ENCODE measurements around the gene CFB.

Gene CFB

DNA sequence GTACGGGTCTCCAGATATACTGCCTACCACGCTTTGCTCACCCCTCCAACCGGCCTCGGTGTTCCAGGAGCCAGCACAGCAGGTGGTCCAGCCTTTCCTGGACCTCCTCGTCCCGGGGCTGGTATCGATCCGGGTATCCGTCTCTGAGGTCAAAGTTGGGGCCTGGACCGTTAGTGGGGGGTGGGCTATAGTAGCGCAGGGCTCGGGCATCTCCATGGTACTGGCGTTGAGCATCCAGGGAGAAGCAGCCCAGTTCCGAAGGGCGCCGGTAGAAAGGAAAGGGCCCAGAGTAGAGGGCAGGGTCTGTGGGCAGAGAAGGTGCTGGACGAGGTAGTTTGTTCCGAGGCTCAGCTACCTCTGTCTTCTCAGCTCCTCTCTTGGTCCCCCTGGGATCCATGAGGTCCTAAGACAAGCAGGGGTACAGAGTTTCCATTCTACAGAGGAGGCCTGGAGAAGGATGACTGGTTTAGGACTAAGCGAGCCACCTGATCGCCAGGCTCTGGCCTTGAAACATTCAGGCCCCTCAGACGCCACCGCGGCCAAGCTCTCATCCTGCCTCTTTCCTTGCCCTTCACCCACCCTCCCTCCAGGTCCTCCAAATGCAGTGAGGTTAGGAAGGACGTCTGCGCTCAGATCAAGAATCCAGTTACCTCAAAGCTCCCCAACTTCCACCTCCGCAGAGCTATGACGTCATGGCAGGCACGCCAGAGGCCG, 25.5 kb downstream of the CFB start:
- TF ChIP-seq TCF12 (IDR thresholded peaks at IDR 0.05; ENCODE audit: low read depth): no peak
- no peak for TF ChIP-seq TEAD4 (IDR thresholded peaks at IDR 0.05)
- TF ChIP-seq YY1 (IDR thresholded peaks at IDR 0.05; ENCODE audit: low read depth): no peak
- no peak for TF ChIP-seq RAD21 (IDR thresholded peaks at IDR 0.05; ENCODE audit: low read depth)
- TF ChIP-seq EGR1 (IDR thresholded peaks at IDR 0.05): no peak
- no peak for TF ChIP-seq CEBPB (IDR thresholded peaks at IDR 0.05)
- TF ChIP-seq TAF1 (IDR thresholded peaks at IDR 0.05; ENCODE audit: low read depth): no peak
- TF ChIP-seq, protein P1, sequence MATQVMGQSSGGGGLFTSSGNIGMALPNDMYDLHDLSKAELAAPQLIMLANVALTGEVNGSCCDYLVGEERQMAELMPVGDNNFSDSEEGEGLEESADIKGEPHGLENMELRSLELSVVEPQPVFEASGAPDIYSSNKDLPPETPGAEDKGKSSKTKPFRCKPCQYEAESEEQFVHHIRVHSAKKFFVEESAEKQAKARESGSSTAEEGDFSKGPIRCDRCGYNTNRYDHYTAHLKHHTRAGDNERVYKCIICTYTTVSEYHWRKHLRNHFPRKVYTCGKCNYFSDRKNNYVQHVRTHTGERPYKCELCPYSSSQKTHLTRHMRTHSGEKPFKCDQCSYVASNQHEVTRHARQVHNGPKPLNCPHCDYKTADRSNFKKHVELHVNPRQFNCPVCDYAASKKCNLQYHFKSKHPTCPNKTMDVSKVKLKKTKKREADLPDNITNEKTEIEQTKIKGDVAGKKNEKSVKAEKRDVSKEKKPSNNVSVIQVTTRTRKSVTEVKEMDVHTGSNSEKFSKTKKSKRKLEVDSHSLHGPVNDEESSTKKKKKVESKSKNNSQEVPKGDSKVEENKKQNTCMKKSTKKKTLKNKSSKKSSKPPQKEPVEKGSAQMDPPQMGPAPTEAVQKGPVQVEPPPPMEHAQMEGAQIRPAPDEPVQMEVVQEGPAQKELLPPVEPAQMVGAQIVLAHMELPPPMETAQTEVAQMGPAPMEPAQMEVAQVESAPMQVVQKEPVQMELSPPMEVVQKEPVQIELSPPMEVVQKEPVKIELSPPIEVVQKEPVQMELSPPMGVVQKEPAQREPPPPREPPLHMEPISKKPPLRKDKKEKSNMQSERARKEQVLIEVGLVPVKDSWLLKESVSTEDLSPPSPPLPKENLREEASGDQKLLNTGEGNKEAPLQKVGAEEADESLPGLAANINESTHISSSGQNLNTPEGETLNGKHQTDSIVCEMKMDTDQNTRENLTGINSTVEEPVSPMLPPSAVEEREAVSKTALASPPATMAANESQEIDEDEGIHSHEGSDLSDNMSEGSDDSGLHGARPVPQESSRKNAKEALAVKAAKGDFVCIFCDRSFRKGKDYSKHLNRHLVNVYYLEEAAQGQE (IDR thresholded peaks at IDR 0.05; ENCODE audit: low read depth): no peak
- TF ChIP-seq, protein P2, sequence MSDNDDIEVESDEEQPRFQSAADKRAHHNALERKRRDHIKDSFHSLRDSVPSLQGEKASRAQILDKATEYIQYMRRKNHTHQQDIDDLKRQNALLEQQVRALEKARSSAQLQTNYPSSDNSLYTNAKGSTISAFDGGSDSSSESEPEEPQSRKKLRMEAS (IDR thresholded peaks at IDR 0.05): no peak
- no peak for TF ChIP-seq NFIC (IDR thresholded peaks at IDR 0.05)
- TF ChIP-seq, protein P3, sequence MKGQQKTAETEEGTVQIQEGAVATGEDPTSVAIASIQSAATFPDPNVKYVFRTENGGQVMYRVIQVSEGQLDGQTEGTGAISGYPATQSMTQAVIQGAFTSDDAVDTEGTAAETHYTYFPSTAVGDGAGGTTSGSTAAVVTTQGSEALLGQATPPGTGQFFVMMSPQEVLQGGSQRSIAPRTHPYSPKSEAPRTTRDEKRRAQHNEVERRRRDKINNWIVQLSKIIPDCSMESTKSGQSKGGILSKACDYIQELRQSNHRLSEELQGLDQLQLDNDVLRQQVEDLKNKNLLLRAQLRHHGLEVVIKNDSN (IDR thresholded peaks at IDR 0.05): no peak
- no peak for TF ChIP-seq ZBTB7A (IDR thresholded peaks at IDR 0.05; ENCODE audit: low read depth)

DNA sequence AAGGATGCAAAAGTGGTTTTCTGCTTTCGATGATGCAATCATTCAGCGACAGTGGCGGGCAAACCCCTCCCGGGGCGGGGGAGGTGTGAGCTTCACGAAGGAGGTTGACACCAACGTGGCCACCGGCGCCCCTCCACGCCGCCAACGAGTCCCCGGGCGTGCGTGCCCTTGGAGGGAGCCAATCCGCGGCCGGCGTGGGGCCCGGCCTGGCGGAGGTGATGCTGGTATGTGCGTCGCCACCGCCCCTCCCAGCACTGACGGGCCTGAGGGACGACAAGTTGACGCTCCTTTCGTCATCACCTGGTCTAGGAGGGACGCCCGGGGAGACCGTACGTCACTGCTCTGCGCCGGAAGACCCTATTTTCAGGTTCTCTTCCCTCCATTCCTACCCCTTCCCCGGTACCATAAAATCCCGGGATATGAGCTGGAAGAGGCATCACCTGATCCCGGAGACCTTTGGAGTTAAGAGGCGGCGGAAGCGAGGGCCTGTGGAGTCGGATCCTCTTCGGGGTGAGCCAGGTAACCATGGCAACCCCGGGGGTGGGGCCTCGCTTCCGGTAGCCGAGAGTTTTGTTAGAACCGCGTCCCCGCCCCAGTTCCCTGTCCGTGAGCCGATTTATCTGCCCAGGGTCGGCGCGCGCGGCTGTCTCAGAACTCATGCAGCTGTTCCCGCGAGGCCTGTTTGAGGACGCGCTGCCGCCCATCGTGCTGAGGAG, 26.3 kb downstream of the CFB start, which contains the start of gene DXO:
TSS of gene DXO (minus strand) at position 146 of the 716 bp plus-strand sequence. CDS start 463 bp downstream, outside the sequence.
- TF ChIP-seq TAF1 (IDR thresholded peaks at IDR 0.05; ENCODE audit: low read depth): no peak; the same call in 1 of the 2 replicates
- peak; percentile 34 for TF ChIP-seq EGR1 (IDR thresholded peaks at IDR 0.05)
- peak; percentile 25; the same call in 1 of the 2 replicates for TF ChIP-seq YY1 (IDR thresholded peaks at IDR 0.05; ENCODE audit: low read depth)
- peak; percentile 98 for TF ChIP-seq CREB1 (IDR thresholded peaks at IDR 0.05; ENCODE audit: low read depth)
- TF ChIP-seq ZBTB7A (IDR thresholded peaks at IDR 0.05; ENCODE audit: low read depth): no peak
- TF ChIP-seq, protein P3 (IDR thresholded peaks at IDR 0.05): peak; percentile 40; the same call in 1 of the 2 replicates
- peak; percentile 79 for TF ChIP-seq TEAD4 (IDR thresholded peaks at IDR 0.05)
- TF ChIP-seq TCF12 (IDR thresholded peaks at IDR 0.05; ENCODE audit: low read depth): peak; percentile 51
- peak; percentile 75 for TF ChIP-seq CEBPB (IDR thresholded peaks at IDR 0.05)
- TF ChIP-seq, protein P2 (IDR thresholded peaks at IDR 0.05): peak; percentile 88
- TF ChIP-seq NFIC (IDR thresholded peaks at IDR 0.05): 0 out of 2 replicates have a peak, but pooled peaks have one; percentile 4
- no peak for TF ChIP-seq RAD21 (IDR thresholded peaks at IDR 0.05; ENCODE audit: low read depth)

DNA sequence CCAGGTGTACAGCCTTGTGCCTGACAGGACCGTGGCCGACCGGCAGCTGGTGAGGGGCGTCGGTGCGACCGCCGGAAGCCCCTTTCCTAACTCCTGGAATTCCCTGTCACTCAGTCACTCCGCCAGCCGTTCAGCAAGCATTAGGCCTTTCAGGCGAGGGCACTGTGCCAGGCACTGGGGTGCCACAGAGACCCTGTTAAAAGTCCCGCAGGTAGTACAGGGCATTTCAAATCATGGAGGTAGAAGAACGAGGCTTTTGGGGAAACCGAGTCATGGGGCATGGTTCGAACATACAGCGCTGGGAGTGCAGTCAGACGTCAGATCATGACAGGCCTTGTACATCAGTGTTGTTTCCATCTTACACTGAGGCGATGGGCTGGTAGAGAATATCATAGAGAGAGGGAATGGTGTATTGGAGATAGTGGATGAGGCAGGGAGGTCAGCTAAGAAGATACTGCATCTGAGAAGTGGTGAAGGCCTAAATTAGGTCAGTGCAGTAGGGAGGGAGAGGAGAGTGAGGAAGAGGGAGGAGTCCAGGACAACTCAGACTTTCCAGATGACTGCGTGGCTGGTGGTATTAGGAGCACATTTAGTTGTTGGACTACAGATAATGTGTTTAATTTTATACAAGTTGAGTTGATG, 26.9 kb downstream of the CFB start:
- TF ChIP-seq TAF1 (IDR thresholded peaks at IDR 0.05; ENCODE audit: low read depth): no peak
- TF ChIP-seq TEAD4 (IDR thresholded peaks at IDR 0.05): no peak
- no peak for TF ChIP-seq FOXM1 (IDR thresholded peaks at IDR 0.05; ENCODE audit: borderline replicate concordance, low read depth)
- TF ChIP-seq NFIC (IDR thresholded peaks at IDR 0.05): no peak
- TF ChIP-seq EP300 (IDR thresholded peaks at IDR 0.05; ENCODE audit: borderline replicate concordance): no peak
- TF ChIP-seq, protein P1 (IDR thresholded peaks at IDR 0.05; ENCODE audit: low read depth): no peak
- TF ChIP-seq CREB1 (IDR thresholded peaks at IDR 0.05; ENCODE audit: low read depth): no peak
- no peak for TF ChIP-seq EGR1 (IDR thresholded peaks at IDR 0.05)
- TF ChIP-seq, protein P3 (IDR thresholded peaks at IDR 0.05): no peak
- TF ChIP-seq TCF12 (IDR thresholded peaks at IDR 0.05; ENCODE audit: low read depth): no peak
- TF ChIP-seq, protein P2 (IDR thresholded peaks at IDR 0.05): no peak
- TF ChIP-seq CEBPB (IDR thresholded peaks at IDR 0.05): no peak
- TF ChIP-seq YY1 (IDR thresholded peaks at IDR 0.05; ENCODE audit: low read depth): no peak
- TF ChIP-seq RAD21 (IDR thresholded peaks at IDR 0.05; ENCODE audit: low read depth): no peak; the same call in 1 of the 2 replicates
- no peak for TF ChIP-seq ZBTB7A (IDR thresholded peaks at IDR 0.05; ENCODE audit: low read depth)
